GM19023 (cell line): Measurements from ENCODE around the gene DOCK3.

Experiments used
- ATAC-seq: cut with Tn5 transposase; IDR thresholded peaks from one replicate; pipeline ENCODE4 v1.9.1; 2021; ENCODE audit warnings: mild to moderate bottlenecking, moderate library complexity; ENCODE audit not compliant: unreplicated experiment

DOCK3 gene

DNA sequence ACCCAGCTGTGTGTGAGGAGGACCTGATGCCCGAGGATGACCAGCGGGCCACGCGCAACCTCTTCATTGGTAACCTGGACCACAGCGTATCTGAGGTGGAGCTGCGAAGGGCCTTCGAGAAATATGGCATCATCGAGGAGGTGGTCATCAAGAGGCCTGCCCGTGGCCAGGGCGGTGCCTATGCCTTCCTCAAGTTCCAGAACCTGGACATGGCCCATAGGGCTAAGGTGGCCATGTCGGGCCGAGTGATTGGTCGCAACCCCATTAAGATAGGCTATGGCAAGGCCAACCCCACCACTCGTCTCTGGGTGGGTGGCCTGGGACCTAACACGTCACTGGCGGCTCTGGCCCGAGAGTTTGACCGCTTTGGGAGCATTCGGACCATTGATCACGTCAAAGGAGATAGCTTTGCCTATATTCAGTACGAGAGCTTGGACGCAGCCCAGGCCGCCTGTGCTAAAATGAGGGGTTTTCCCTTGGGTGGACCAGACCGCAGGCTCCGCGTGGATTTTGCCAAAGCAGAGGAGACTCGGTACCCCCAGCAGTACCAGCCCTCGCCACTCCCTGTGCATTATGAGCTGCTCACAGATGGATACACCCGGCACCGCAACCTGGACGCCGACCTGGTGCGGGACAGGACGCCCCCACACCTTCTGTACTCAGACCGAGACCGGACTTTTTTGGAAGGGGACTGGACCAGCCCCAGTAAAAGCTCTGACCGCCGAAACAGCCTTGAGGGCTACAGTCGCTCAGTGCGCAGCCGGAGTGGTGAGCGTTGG is 717.8 kb downstream of the DOCK3 start:
- ATAC-seq, result no peak

DNA sequence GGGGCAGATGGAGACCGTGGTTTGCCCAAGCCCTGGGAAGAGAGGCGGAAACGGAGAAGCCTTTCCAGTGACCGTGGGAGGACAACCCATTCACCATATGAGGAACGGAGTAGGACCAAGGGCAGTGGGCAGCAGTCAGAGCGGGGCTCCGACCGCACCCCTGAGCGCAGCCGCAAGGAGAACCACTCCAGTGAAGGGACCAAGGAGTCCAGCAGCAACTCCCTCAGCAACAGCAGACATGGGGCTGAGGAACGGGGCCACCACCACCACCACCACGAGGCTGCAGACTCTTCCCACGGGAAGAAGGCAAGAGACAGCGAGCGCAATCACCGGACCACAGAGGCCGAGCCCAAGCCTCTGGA is 718.4 kb downstream of the DOCK3 start:
- ATAC-seq, result no peak

DNA sequence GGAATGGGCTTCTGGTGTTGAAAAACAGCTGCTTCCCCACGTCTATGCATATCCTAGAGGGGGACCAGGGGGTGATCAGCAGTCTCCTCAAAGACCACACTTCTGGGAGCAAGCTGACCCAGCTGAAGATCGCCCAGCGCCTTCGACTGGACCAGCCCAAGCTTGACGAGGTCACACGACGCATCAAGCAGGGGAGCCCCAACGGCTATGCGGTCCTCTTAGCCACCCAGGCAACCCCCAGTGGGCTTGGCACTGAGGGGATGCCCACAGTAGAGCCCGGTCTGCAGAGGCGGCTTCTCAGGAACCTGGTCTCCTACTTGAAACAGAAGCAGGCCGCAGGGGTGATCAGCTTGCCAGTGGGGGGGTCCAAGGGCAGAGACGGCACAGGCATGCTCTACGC is 718.8 kb downstream of the DOCK3 start:
- no peak for ATAC-seq

DNA sequence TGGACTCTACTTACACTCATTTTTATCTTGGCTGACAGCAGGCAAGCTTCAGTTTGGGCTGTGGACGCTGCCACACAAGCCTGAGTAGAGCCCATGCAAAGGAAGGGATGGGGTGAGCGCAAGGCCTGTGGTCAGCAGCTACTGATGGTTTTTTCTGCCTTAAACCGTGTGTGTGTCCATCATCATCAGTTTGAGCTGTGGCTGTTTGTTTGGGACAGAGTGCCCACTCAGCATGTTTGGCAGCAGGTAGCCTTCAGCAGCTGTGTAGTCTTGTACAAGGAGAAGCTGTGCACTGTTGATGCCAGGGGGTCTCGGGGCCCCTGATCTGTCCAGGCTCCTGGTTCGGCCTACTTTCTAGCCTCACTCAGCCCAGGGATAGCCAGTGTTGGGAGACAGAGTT is 719.8 kb downstream of the DOCK3 start:
- ATAC-seq, result no peak

DNA sequence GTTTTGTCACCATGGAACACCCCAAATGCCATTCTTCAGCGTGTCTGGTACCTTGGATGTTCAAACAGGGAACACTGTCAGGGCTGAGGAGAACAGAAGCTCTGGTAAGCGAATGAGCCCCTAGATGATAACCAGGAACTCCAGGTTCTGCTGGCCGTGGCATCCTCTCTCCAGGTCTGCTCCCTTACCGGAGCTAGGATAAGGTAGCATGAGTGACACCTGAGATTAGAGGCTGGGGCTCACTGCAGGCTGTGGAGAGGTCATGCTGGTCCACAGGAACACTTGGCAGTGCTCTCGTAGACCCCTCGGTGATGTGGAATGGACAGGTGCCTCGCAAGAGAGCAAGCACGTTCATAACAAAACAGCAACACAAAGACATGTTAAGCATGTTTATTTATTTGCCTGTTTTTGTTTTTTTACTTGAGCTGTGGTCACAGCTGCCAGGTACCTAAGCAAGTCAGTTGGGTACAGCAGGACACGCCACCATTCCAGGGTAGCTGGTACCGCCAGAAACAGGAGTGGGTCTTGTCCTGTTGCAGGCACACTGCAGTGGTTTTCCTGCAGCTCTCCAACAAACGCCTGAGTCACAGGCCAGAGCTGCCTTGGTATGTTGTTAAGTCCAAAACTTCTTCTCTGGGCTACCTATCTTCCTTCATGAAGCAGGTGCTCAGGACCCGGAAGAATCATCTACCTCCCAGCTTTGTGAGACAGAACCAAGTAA is 720.9 kb downstream of the DOCK3 start:
- no peak for ATAC-seq

DNA sequence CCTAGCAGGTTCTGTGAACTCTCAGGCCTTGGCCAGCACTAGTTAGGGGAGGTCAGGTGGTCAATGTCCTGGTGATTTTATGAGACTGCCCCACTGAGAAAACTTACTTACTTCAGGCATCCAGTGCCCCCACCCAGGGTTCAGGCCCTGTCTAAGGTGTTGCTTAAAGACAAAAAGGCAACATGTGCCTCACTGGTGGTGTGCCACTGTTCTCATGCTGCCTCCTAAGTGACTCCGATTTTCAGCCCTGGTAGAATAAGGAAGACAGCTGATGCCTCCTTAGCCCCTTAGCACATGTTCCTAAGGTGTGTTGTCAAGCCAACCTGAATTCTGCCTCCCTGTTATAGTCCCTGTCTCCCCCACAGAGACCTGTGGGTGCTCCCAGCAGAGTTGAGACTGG is 721.7 kb downstream of the DOCK3 start:
- no peak for ATAC-seq

DNA sequence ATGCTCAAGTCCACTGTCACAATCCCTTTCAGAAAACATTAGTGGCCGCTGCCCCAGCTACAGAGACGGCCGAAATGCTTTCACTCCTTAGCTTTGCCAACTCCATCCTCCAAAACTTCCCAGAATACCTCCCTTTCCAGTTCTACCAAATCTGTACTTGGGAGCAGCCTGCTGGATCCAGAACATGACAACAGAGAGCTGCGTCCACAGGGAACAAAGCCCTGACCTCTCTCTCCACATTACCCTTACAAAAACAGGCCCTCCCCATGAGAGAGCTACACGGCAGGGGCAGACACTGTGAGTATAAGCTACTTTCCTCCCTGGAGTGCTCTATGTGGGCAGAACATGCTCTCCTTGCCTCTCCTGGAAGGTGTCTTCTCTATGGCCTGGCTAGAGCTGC is 722.7 kb downstream of the DOCK3 start:
- no peak for ATAC-seq

DNA sequence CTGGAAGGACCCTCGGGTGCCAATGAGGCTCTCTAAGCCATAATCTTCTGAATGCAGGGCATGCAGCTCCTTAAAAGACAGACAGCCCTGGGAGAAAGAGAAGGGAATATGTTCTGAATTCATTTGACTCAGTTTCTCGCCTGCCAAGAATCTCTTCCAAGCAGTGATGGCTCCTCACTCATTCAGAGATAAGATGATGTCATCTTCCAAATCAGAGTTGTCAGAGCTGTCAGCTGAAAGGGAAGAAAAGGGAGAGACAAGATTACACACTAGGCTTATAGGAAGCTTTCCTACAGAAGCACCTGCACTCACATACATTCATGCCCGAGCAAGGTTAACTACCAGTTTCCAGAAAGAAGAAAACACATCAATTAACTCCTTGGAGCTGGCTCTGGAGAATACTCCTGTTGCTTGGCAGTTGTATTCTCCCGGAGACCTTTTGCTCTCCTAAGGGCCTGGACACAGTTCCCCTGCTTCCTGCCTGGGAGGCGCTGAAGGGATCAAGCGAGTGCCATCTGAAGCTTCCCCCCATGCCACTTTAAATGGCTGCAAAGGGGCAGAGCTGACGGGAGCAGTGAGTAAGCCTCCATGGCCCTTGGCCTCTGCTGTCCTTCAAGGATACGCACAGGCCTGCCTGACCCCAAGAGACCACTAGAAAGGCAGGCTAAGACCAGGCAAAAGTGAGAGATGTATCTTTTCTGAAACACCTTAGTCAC is 724.0 kb downstream of the DOCK3 start:
- ATAC-seq, result no peak

DNA sequence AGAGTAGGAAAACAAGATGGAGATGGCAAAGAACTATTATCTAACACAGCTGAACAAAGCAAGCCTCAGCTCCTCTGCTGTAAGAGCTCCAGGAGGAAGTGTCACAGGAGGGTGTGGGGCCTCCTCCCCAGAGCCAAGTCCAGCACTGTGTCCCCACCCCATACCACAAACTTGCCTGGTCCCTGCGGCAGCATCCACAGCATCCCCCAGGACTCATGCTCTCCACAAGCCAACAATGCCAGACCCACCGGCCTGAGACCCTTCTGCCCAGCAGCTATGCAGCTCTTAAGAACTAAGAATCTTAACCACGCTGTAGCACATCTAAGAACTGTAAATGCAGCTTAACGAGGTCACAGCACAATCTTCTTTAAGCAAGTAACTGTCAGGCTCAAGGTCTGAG is 725.4 kb downstream of the DOCK3 start:
- ATAC-seq, result no peak

DNA sequence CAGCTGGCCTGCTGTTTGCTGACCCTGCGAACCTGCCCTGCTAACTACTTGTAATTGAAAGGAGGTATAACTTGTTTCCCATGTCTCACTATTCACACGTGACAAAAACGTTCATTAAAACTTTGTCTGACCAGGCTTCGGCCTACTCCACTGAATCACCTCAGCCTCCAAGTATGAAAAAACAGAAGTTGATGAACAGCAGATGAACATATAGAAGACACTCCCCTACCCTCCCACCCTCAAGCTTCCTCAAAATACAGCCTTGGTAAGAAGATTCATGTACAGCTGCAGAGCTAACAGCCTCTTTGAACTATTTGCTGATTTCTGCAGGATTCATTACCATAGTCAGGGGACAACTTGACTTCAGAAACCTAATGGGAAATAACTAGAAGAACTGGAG is 727.0 kb downstream of the DOCK3 start:
- ATAC-seq, result no peak

DNA sequence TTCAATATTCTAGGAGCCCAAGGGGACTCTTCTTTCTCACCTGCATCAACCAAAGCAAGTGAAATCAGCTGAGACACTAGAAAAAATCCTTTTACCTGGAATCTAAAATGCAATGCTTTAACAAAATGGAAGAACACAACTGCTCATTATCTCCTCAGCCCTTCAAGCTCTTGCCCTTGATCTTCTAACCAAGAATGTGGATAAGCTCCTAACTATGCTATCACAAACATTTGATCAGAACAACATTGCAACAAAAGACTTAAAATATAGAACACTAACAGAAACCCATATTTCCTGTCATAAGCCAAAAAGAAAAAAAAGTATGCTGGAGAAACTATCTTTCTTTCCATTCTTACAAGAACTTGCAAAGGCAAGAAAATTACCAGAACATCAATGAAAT is 728.9 kb downstream of the DOCK3 start:
- no peak for ATAC-seq

DNA sequence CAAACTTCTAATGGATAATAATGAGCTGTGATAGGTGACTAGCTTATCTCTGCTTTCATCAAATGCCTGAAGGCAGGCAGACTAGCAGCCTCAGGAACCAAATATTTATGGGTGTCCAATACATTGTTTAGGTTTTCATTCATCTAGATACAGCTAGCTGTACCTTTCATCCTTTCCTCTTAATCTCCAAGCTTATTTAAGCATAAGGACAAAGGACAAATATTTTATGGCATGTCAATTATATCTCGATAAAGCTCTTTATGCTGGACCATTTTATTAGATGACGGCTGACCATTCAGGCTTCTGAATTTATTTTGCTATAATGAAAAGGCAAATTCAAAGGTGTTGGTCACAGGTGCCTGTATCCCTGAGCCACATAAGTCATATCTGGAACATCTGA is 733.3 kb downstream of the DOCK3 start:
- ATAC-seq, result no peak

DNA sequence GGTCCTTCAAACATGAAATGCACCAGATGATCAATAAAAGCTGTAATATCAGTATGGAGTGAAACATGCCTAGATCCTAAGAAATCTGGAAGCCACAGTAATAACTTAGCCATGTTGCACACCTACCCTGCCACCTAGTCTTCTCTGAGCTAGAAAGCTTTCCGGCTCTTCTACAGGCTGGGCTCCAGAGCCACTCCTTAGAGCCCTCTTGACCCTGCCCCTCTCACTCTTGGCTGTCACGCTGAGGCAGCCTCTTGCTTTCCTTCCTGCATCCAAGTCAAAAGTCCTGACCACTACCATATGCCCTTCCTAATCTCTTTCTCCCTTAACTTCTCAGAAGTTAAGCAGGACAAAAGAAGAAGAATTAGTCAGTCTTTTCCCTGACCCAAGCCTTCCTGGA is 734.1 kb downstream of the DOCK3 start:
- no peak for ATAC-seq

DNA sequence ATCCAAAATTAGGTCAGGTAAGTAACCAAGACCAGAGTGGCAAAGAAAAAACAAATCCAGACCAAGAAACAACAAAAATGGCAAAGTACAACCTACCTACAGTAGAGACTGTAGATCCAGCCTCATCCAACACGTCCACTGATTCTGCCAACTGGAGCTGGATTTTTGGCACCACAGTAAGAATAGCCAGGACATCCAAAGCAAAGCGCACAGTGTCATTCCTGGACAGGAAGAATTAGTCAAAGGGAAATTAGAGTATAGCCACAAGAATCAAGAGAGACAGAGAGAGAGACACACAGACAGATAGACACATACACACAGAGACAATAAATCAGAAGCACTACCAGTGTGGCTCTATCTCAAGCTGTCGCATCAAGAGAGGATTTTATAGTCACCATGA is 747.5 kb downstream of the DOCK3 start:
- ATAC-seq, result no peak

DNA sequence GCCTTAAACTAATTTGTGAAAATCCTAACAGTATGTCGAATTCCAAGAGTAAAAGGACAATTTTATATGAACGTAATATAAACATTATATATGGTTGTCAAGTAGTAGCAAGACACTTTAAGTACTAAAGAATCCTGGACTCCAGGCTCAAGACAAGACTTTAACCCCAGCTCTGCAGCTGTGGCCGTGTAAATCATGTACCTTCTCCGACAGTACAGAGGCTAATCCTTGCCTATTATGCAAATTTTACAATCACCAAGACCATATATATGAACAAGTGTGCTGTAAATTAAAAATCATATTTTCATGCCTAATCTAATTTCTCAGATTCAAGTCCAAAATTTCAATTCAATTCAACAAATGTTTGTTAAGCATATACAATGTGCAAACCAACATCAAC is 752.2 kb downstream of the DOCK3 start:
- ATAC-seq, result no peak

DNA sequence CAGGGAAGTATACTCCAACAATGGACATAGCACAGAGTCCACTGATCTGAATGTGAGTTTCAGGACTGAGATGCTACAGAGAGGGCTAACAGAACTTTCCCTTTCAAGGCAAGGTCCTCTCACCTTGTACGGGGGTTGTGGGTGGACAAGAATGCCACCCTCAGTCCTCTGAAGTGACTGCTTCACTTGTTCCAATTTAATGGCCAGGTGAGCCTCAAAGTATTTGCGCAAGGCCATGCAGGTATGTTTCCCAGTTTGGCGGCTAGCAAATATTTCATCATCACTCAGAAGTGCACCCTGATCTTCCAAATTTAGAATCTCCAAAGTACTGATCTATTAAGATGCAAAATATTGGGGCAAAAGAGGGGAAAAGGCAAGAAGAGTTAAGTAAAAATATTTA is 754.4 kb downstream of the DOCK3 start:
- ATAC-seq, result no peak
